SKM-1 treated with dmso at 0.1 percent for 144 hours (cell line): Measurements from ENCODE around the gene DGKE.

ENCODE experiments used
- DNase-seq: peaks from one replicate; lab custom pipeline; 2025; ENCODE audit not compliant: unreplicated experiment; lab: John Stamatoyannopoulos, UW

Gene DGKE

GRCh38 chr17:56845934-56846333 lies 12.0 kb downstream of the DGKE start:
- DNase-seq: no peak

- no peak for DNase-seq
These were observed 13.2 kb downstream of the DGKE start for GRCh38 chr17:56847106-56847505.

- DNase-seq: no peak
These were observed 15.2 kb downstream of the DGKE start for GRCh38 chr17:56849131-56849530.

GRCh38 chr17:56850591-56850990 lies 16.6 kb downstream of the DGKE start:
- DNase-seq: no peak

GRCh38 chr17:56851008-56851407 lies 17.1 kb downstream of the DGKE start:
- no peak for DNase-seq

- DNase-seq: no peak
These were observed 27.9 kb downstream of the DGKE start for GRCh38 chr17:56861899-56862298.

GRCh38 chr17:56863974-56864373 lies 30.0 kb downstream of the DGKE start:
- no peak for DNase-seq

- no peak for DNase-seq
These were observed 32.1 kb downstream of the DGKE start for GRCh38 chr17:56866076-56866475.

- DNase-seq: no peak
These were observed 32.5 kb downstream of the DGKE start for GRCh38 chr17:56866496-56866895.

- no peak for DNase-seq
These were observed 34.0 kb downstream of the DGKE start for GRCh38 chr17:56867948-56868376.

- no peak for DNase-seq
These were observed 34.8 kb downstream of the DGKE start for GRCh38 chr17:56868716-56869115.

GRCh38 chr17:56870081-56870651 lies 36.2 kb downstream of the DGKE start:
- DNase-seq: no peak

GRCh38 chr17:56876766-56877179 lies 42.8 kb downstream of the DGKE start:
- DNase-seq: no peak

GRCh38 chr17:56879280-56879679 lies 45.3 kb downstream of the DGKE start:
- no peak for DNase-seq

- DNase-seq: peak; percentile 40
These were observed 46.2 kb downstream of the DGKE start for GRCh38 chr17:56880133-56880532.

GRCh38 chr17:56880571-56880970 lies 46.6 kb downstream of the DGKE start:
- no peak for DNase-seq

- DNase-seq: no peak
These were observed 47.8 kb downstream of the DGKE start for GRCh38 chr17:56881685-56882295.

GRCh38 chr17:56883616-56884015 lies 49.7 kb downstream of the DGKE start:
- DNase-seq: no peak

- DNase-seq: no peak
These were observed 50.7 kb downstream of the DGKE start for GRCh38 chr17:56884483-56885311.

GRCh38 chr17:56885312-56885657 lies 51.3 kb downstream of the DGKE start:
- no peak for DNase-seq

- DNase-seq: no peak
These were observed 52.4 kb downstream of the DGKE start for GRCh38 chr17:56886288-56886731.

GRCh38 chr17:56887105-56887504 lies 53.2 kb downstream of the DGKE start:
- DNase-seq: no peak
